Measurements from ENCODE around the gene LRRC55. TPM values are rescaled to one million over a fixed set of nuclear protein-coding genes. Genes with fewer than 3 reads are reported as not detected.

The LRRC55 gene
- total RNA-seq, 2 donors from 2014 or later = 0.10 to 0.27 TPM

GRCh38 chr11:57143459-57143858, 38.3 kb upstream of the LRRC55 start:
- Histone ChIP-seq H3K9me3 (no peaks in the 10 kb centered on the region), H3K9ac (ENCODE audit: low read depth in 2 of 2, low read length in 2 of 2) (no peak overlapping the region), H3K4me3 (no peak overlapping the region), H3K36me3 (no peaks in the 10 kb centered on the region), H3K27ac (no peak overlapping the region), H3K4me1 (no peaks in the 10 kb centered on the region), H3K27me3 (no peaks in the 10 kb centered on the region)
- intact Hi-C loops (cut with DNase I) = no loop called here
- no peak for TF ChIP-seq CTCF (IDR thresholded peaks at IDR 0.05)
- no peak for DNase-seq

- H3K27ac ChIP-seq = no peak overlapping the region
- no peak for DNase-seq
- intact Hi-C loops (cut with DNase I) = no loop called here
Observed at GRCh38 chr11:57144075-57144474, 37.7 kb upstream of the LRRC55 start.

GRCh38 chr11:57144531-57145320, 37.0 kb upstream of the LRRC55 start:
- intact Hi-C loops (cut with DNase I) = no loop called here
- H3K4me1 ChIP-seq = no peaks in the 10 kb centered on the region
- H3K9me3 ChIP-seq = no peaks in the 10 kb centered on the region
- no peaks in the 10 kb centered on the region for H3K36me3 ChIP-seq
- DNase-seq = no peak
- H3K27ac ChIP-seq = no peak overlapping the region
- no peak overlapping the region for H3K9ac ChIP-seq (ENCODE audit: low read depth in 2 of 2, low read length in 2 of 2)
- TF ChIP-seq CTCF (IDR thresholded peaks at IDR 0.05) = no peak
- no peak overlapping the region for H3K4me3 ChIP-seq
- no peaks in the 10 kb centered on the region for H3K27me3 ChIP-seq

More at GRCh38 chr11:57144075-57144474, 37.7 kb upstream of the LRRC55 start:
- H3K36me3 ChIP-seq = no peaks in the 10 kb centered on the region
- H3K9me3 ChIP-seq = no peaks in the 10 kb centered on the region
- no peak overlapping the region for H3K9ac ChIP-seq (ENCODE audit: low read depth in 2 of 2, low read length in 2 of 2)
- H3K4me3 ChIP-seq = no peak overlapping the region
- no peaks in the 10 kb centered on the region for H3K27me3 ChIP-seq
- no peak for TF ChIP-seq CTCF (IDR thresholded peaks at IDR 0.05)
- no peaks in the 10 kb centered on the region for H3K4me1 ChIP-seq

- Histone ChIP-seq H3K4me3 (no peak overlapping the region), H3K4me1 (no peaks in the 10 kb centered on the region), H3K36me3 (no peaks in the 10 kb centered on the region), H3K27ac (no peak overlapping the region), H3K27me3 (no peaks in the 10 kb centered on the region), H3K9ac (ENCODE audit: low read depth in 2 of 2, low read length in 2 of 2) (no peak overlapping the region), H3K9me3 (no peaks in the 10 kb centered on the region)
- TF ChIP-seq CTCF (IDR thresholded peaks at IDR 0.05) = no peak
- no peak for DNase-seq
- intact Hi-C loops (cut with DNase I) = no loop called here
Observed at GRCh38 chr11:57146301-57146700, 35.5 kb upstream of the LRRC55 start.

GRCh38 chr11:57148621-57149020, 33.1 kb upstream of the LRRC55 start:
- Histone ChIP-seq H3K36me3 (no peaks in the 10 kb centered on the region), H3K9ac (ENCODE audit: low read depth in 2 of 2, low read length in 2 of 2) (no peak overlapping the region), H3K4me3 (no peak overlapping the region), H3K9me3 (no peaks in the 10 kb centered on the region), H3K27ac (no peak overlapping the region), H3K4me1 (no peaks in the 10 kb centered on the region), H3K27me3 (no peaks in the 10 kb centered on the region)
- intact Hi-C loops (cut with DNase I) = no loop called here
- no peak for DNase-seq
- no peak for TF ChIP-seq CTCF (IDR thresholded peaks at IDR 0.05)
